ENCODE results near the gene DNAI1.
"Not testable (repeated sequence)": the region's sequence is repeated elsewhere in the genome, so short reads cannot be mapped to it uniquely, and the experiment has no call there.

The DNAI1 gene

DNA sequence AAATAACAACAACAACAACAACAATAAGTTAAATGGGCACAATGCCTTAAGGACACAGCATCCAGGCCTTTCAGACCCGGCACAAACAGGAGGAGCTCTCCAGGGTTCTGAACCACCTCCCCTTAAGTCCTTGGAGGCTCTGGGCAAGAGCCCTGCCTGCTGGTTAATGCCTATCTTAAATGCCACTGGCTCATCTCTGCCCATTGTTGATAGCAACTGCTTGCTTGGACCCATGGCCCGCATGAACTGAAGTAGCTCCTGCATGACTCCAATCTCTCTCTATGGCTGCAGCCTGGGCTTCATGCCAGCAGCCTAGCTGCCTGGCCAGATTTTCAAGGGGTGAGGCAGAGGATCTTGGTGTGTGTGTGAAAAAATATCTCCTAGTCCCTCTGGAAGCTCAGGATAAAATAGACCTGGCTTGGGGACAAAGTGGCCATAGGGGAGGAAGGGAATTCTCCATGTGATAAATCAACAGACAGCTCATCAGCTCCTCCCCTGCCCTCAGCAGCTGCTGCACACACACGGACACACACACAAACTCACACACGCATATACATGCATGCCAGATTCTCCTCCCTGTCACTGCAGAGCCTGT lies 27.7 kb upstream of the DNAI1 start:
- Histone ChIP-seq H3K4me3 (ENCODE audit: insufficient read depth in 1 of 2, low read depth in 1 of 2, low read length in 2 of 2) (no peak overlapping the region), H3K9me3 (ENCODE audit: control insufficient read depth, low read length) (no peaks in the 10 kb centered on the region), H3K14ac (ENCODE audit: low read length in 2 of 2) (no peak overlapping the region), H3K9ac (ENCODE audit: low read length) (no peak overlapping the region), H3K4me2 (ENCODE audit: low read length, poor library complexity, severe bottlenecking) (no peak overlapping the region), H2BK15ac (ENCODE audit: low read depth, poor library complexity, severe bottlenecking) (no peak overlapping the region), H3K18ac (ENCODE audit: low read depth in 1 of 2, low read length in 2 of 2) (no peak overlapping the region), H4K8ac (ENCODE audit: low read length) (no peak overlapping the region), H2BK5ac (ENCODE audit: low read depth, low read length, poor library complexity, severe bottlenecking) (no peak overlapping the region), H3K36me3 (ENCODE audit: control insufficient read depth in 1 of 2, insufficient read depth in 2 of 2, low read depth in 1 of 2, low read length in 2 of 2) (peaks cover 0 to 9% of the 10 kb centered on the region in 2 experiments), H2AFZ (ENCODE audit: low read depth, low read length) (no peak overlapping the region), H3K4ac (ENCODE audit: low read depth in 1 of 2, low read length in 2 of 2) (no peak overlapping the region), H2AK5ac (ENCODE audit: low read length, severe bottlenecking) (no peak overlapping the region), H3K4me1 (ENCODE audit: control insufficient read depth, insufficient read depth, low read depth, low read length) (peaks cover 3% of the 10 kb centered on the region), H3K27ac (ENCODE audit: low read length, poor library complexity, severe bottlenecking) (no peak overlapping the region), H4K91ac (ENCODE audit: low read length) (no peak overlapping the region), H2BK12ac (ENCODE audit: low read length in 2 of 2) (no peak overlapping the region), H3K23ac (ENCODE audit: low read length in 2 of 2) (no peak overlapping the region), H2BK120ac (ENCODE audit: low read depth, low read length) (no peak overlapping the region), H3K27me3 (ENCODE audit: control insufficient read depth in 1 of 2, insufficient read depth in 1 of 2, low read length in 2 of 2) (no peaks in the 10 kb centered on the region), H3K79me1 (replicated peaks; ENCODE audit: low read length, poor library complexity, severe bottlenecking) (peaks cover 40% of the 10 kb centered on the region)
- DNase-seq = peak; percentile 70
- WGBS = 74% methylated on average over 4 of the region's 4 CpGs

DNA sequence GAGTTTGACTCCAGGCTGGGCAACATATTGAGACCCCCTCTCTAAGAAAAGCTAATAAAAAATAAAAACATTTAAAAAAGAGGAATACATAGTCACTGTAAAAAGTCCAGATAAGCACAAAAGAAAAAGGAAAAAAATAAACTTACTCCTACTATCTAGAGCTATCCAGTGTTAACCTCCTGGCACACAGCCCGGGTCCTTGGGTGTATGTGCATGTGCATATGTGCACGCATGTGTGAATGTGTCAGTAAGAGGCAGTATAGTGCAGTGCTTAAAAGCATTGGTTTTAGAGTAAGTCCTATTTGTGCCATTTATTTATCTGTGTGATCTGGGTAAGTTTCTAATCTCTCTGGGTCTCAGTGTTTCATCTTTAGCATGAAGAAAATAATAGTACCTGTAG lies 26.9 kb upstream of the DNAI1 start:
- H3K4me2 ChIP-seq (ENCODE audit: low read length, poor library complexity, severe bottlenecking) = no peak overlapping the region
- H2BK5ac ChIP-seq (ENCODE audit: low read depth, low read length, poor library complexity, severe bottlenecking) = no peak overlapping the region
- no peak overlapping the region for H4K91ac ChIP-seq (ENCODE audit: low read length)
- H3K9me3 ChIP-seq (ENCODE audit: control insufficient read depth, low read length) = no peaks in the 10 kb centered on the region
- peaks cover 38% of the 10 kb centered on the region for H3K79me1 ChIP-seq (replicated peaks; ENCODE audit: low read length, poor library complexity, severe bottlenecking)
- H3K23ac ChIP-seq (ENCODE audit: low read length in 2 of 2) = no peak overlapping the region
- no peak overlapping the region for H3K9ac ChIP-seq (ENCODE audit: low read length)
- H4K8ac ChIP-seq (ENCODE audit: low read length) = no peak overlapping the region
- WGBS = 83% methylated on average over 2 of the region's 2 CpGs
- H2AK5ac ChIP-seq (ENCODE audit: low read length, severe bottlenecking) = no peak overlapping the region
- no peak overlapping the region for H3K4ac ChIP-seq (ENCODE audit: low read depth in 1 of 2, low read length in 2 of 2)
- no peaks in the 10 kb centered on the region for H3K27me3 ChIP-seq (ENCODE audit: control insufficient read depth in 1 of 2, insufficient read depth in 1 of 2, low read length in 2 of 2)
- no peak overlapping the region for H3K27ac ChIP-seq (ENCODE audit: low read length, poor library complexity, severe bottlenecking)
- DNase-seq = no peak
- no peak overlapping the region for H2BK120ac ChIP-seq (ENCODE audit: low read depth, low read length)
- H3K4me1 ChIP-seq (ENCODE audit: control insufficient read depth, insufficient read depth, low read depth, low read length) = peaks cover 3% of the 10 kb centered on the region
- H3K4me3 ChIP-seq (ENCODE audit: insufficient read depth in 1 of 2, low read depth in 1 of 2, low read length in 2 of 2) = no peak overlapping the region
- no peak overlapping the region for H3K18ac ChIP-seq (ENCODE audit: low read depth in 1 of 2, low read length in 2 of 2)
- H3K36me3 ChIP-seq (ENCODE audit: control insufficient read depth in 1 of 2, insufficient read depth in 2 of 2, low read depth in 1 of 2, low read length in 2 of 2) = peaks cover 0 to 7% of the 10 kb centered on the region in 2 experiments
- H2BK15ac ChIP-seq (ENCODE audit: low read depth, poor library complexity, severe bottlenecking) = no peak overlapping the region
- no peak overlapping the region for H2AFZ ChIP-seq (ENCODE audit: low read depth, low read length)
- no peak overlapping the region for H3K14ac ChIP-seq (ENCODE audit: low read length in 2 of 2)
- H2BK12ac ChIP-seq (ENCODE audit: low read length in 2 of 2) = no peak overlapping the region

DNA sequence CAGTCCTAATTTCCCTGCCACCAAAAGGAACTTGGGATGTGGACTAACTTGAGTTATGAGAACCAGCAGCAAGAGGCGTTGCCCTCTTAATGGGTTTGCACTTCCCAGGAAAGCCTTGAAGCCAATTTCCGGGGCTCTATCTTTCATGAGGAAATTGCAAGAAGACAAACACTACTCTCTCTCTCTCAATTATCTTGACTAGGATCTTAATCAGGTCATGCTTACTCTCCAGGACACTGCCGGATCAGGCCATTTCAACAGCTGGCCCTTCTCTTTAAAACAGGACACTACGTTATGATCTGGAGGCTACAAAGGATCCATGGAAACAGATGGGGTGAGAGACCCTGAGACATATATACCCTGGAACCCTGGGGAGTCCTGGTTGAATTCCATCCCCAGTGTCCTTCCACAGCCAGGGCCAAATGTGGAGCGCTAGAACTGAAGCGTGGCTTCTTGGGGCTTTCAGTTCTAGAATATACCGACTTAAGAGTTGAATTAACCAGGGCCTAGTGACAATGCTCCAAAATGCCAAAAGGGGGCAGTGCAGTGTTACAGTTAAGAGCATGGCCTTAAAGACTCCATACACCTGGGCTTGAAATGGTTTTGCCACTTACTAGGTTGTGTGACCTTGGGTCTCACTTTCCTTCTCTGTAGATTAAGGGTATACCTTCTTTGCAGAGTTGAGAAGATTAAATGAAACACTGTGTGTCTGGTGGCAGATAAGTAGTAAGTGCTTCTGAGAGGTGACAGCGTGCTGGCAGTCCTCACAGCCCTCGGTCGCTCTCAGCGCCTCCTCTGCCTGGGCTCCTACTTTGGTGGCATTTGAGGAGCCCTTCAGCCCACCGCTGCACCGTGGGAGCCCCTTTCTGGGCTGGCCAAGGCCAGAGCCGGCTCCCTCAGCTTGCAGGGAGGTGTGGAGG lies 21.3 kb upstream of the DNAI1 start:
- Histone ChIP-seq H2BK12ac (ENCODE audit: low read length in 2 of 2) (no peak overlapping the region), H2AFZ (ENCODE audit: low read depth, low read length) (no peak overlapping the region), H3K23ac (ENCODE audit: low read length in 2 of 2) (no peak overlapping the region), H3K27ac (ENCODE audit: low read length, poor library complexity, severe bottlenecking) (no peak overlapping the region), H2BK15ac (ENCODE audit: low read depth, poor library complexity, severe bottlenecking) (no peak overlapping the region), H4K91ac (ENCODE audit: low read length) (no peak overlapping the region), H2BK120ac (ENCODE audit: low read depth, low read length) (no peak overlapping the region), H3K9ac (ENCODE audit: low read length) (no peak overlapping the region), H3K4me3 (ENCODE audit: insufficient read depth in 1 of 2, low read depth in 1 of 2, low read length in 2 of 2) (no peak overlapping the region), H3K4me1 (ENCODE audit: control insufficient read depth, insufficient read depth, low read depth, low read length) (peaks cover 2% of the 10 kb centered on the region), H2AK5ac (ENCODE audit: low read length, severe bottlenecking) (no peak overlapping the region), H4K8ac (ENCODE audit: low read length) (no peak overlapping the region), H3K79me1 (replicated peaks; ENCODE audit: low read length, poor library complexity, severe bottlenecking) (peaks cover 15% of the 10 kb centered on the region), H3K9me3 (ENCODE audit: control insufficient read depth, low read length) (no peaks in the 10 kb centered on the region), H3K18ac (ENCODE audit: low read depth in 1 of 2, low read length in 2 of 2) (no peak overlapping the region), H3K4ac (ENCODE audit: low read depth in 1 of 2, low read length in 2 of 2) (no peak overlapping the region), H2BK5ac (ENCODE audit: low read depth, low read length, poor library complexity, severe bottlenecking) (no peak overlapping the region), H3K36me3 (ENCODE audit: control insufficient read depth in 1 of 2, insufficient read depth in 2 of 2, low read depth in 1 of 2, low read length in 2 of 2) (peaks cover 4 to 7% of the 10 kb centered on the region in 2 experiments), H3K14ac (ENCODE audit: low read length in 2 of 2) (no peak overlapping the region), H3K27me3 (ENCODE audit: control insufficient read depth in 1 of 2, insufficient read depth in 1 of 2, low read length in 2 of 2) (no peaks in the 10 kb centered on the region), H3K4me2 (ENCODE audit: low read length, poor library complexity, severe bottlenecking) (no peak overlapping the region)
- peak; percentile 75 for DNase-seq
- 76% methylated on average over 14 of the region's 14 CpGs for WGBS

DNA sequence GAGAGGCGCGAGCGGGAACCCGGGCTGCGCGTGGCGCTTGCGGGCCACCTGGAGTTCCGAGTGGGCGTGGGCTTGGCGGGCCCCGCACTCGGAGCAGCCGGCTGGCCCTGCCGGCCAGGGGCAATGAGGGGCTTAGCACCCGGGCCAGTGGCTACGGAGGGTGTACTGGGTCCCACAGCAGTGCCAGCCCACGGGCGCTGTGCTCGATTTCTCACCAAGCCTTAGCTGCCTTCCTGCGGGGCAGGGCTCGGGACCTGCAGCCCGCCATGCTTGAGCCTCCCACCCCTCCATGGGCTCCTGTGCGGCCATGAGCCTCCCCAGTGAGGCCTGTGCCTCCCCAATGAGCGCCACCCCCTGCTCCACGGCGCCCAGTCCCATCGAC lies 20.7 kb upstream of the DNAI1 start:
- not testable (repeated sequence) for H3K9me3 ChIP-seq (ENCODE audit: control insufficient read depth, low read length); H4K8ac ChIP-seq (ENCODE audit: low read length); H4K91ac ChIP-seq (ENCODE audit: low read length); H3K23ac ChIP-seq (ENCODE audit: low read length in 2 of 2); H2AK5ac ChIP-seq (ENCODE audit: low read length, severe bottlenecking); H2BK15ac ChIP-seq (ENCODE audit: low read depth, poor library complexity, severe bottlenecking); H3K36me3 ChIP-seq (ENCODE audit: control insufficient read depth in 1 of 2, insufficient read depth in 2 of 2, low read depth in 1 of 2, low read length in 2 of 2); H3K27me3 ChIP-seq (ENCODE audit: control insufficient read depth in 1 of 2, insufficient read depth in 1 of 2, low read length in 2 of 2); H3K4me2 ChIP-seq (ENCODE audit: low read length, poor library complexity, severe bottlenecking); H2BK120ac ChIP-seq (ENCODE audit: low read depth, low read length); H3K18ac ChIP-seq (ENCODE audit: low read depth in 1 of 2, low read length in 2 of 2); H3K9ac ChIP-seq (ENCODE audit: low read length); H3K4ac ChIP-seq (ENCODE audit: low read depth in 1 of 2, low read length in 2 of 2); H3K27ac ChIP-seq (ENCODE audit: low read length, poor library complexity, severe bottlenecking); H2BK12ac ChIP-seq (ENCODE audit: low read length in 2 of 2); H2AFZ ChIP-seq (ENCODE audit: low read depth, low read length); H3K4me1 ChIP-seq (ENCODE audit: control insufficient read depth, insufficient read depth, low read depth, low read length); H3K14ac ChIP-seq (ENCODE audit: low read length in 2 of 2); DNase-seq; H3K4me3 ChIP-seq (ENCODE audit: insufficient read depth in 1 of 2, low read depth in 1 of 2, low read length in 2 of 2); H2BK5ac ChIP-seq (ENCODE audit: low read depth, low read length, poor library complexity, severe bottlenecking)
- H3K79me1 ChIP-seq (replicated peaks; ENCODE audit: low read length, poor library complexity, severe bottlenecking) = peaks cover 17% of the 10 kb centered on the region
- 98% methylated on average over 28 of the region's 28 CpGs for WGBS
